ENCODE results near the gene EPS8L1. TPM values are rescaled to one million over a fixed set of nuclear protein-coding genes. Genes with fewer than 3 reads are reported as not detected.
A peak's percentile ranks its signal among the peaks of the same experiment; 100 is the strongest.

The EPS8L1 gene
- total RNA-seq, 2 donors from 2014 or later: 29.4 to 52.8 TPM

DNA sequence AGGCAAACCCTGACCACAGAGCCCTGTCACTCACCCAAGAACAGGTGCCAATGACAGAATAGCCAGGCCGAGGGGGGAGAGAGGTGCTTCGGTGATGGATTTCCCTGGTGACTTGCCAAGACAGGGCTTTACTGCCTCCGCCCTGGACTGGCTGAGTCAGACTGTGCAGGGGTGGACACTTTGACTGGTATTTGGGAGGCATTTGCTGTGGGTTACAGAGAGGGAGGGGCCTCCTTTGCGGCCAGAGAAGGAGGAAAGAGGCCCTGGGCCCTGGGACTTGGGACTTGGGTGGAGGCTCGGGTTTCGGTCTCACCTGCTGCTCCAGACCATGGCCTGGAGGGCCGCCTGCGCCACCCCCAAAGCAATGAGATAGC lies 4.6 kb upstream of the EPS8L1 start:
- no peak overlapping the region for H3K27ac ChIP-seq (ENCODE audit: low read depth, low read length)
- WGBS, 2 experiments (ENCODE audit: insufficient coverage in 1 of 2, insufficient read length in 1 of 2): 84 to 100% methylated on average over 1 to 8 of the region's 8 CpGs
- Mint-ChIP-seq H3K4me3 (no peak overlapping the region), H3K36me3 (ENCODE audit: low read depth) (no peaks in the 10 kb centered on the region), H3K4me1 (peaks cover 16% of the 10 kb centered on the region), H3K27ac (no peak overlapping the region), H3K27me3 (ENCODE audit: insufficient read depth) (peaks cover 80% of the 10 kb centered on the region), H3K9me3 (peaks cover 3% of the 10 kb centered on the region)
- no peak for DNase-seq
- no peaks in the 10 kb centered on the region for H3K36me3 ChIP-seq (ENCODE audit: control insufficient read depth, insufficient read depth, low read length)
- H3K4me3 ChIP-seq (ENCODE audit: low read length): no peak overlapping the region
- TF ChIP-seq, protein P1, sequence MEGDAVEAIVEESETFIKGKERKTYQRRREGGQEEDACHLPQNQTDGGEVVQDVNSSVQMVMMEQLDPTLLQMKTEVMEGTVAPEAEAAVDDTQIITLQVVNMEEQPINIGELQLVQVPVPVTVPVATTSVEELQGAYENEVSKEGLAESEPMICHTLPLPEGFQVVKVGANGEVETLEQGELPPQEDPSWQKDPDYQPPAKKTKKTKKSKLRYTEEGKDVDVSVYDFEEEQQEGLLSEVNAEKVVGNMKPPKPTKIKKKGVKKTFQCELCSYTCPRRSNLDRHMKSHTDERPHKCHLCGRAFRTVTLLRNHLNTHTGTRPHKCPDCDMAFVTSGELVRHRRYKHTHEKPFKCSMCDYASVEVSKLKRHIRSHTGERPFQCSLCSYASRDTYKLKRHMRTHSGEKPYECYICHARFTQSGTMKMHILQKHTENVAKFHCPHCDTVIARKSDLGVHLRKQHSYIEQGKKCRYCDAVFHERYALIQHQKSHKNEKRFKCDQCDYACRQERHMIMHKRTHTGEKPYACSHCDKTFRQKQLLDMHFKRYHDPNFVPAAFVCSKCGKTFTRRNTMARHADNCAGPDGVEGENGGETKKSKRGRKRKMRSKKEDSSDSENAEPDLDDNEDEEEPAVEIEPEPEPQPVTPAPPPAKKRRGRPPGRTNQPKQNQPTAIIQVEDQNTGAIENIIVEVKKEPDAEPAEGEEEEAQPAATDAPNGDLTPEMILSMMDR (conservative IDR thresholded peaks at IDR 0.05): no peak
- peaks cover 2% of the 10 kb centered on the region for H3K4me1 ChIP-seq (ENCODE audit: control insufficient read depth, insufficient read depth, low read length)
- peaks cover 23% of the 10 kb centered on the region for H3K27me3 ChIP-seq (ENCODE audit: control insufficient read depth, insufficient read depth, low read length, poor library complexity, severe bottlenecking)
- no peak overlapping the region for H3K9ac ChIP-seq (ENCODE audit: extremely low read depth, low read length, poor library complexity, severe bottlenecking)
- H3K9me3 ChIP-seq (ENCODE audit: control insufficient read depth, low read length): no peaks in the 10 kb centered on the region

DNA sequence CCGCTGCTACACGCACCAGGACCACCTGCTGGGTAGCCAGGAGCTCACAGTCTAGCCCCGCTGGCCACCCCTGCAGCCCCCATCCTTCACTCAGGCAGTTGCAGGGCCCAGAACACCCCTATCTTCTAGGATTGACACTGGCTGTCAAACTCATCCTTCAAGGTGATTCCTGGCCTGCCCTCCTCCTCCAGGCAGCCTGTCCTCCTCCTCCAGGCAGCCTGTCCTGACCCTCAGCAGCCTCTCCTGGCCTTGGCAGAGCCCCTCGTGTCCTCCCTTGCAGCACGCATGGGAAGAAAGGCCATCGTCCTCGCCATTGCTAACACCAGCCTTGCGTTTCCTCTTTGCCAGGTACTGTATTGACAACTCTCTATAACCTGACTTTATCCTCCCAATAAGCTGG lies 3.8 kb upstream of the EPS8L1 start:
- Histone ChIP-seq H3K36me3 (ENCODE audit: control insufficient read depth, insufficient read depth, low read length) (no peaks in the 10 kb centered on the region), H3K27me3 (ENCODE audit: control insufficient read depth, insufficient read depth, low read length, poor library complexity, severe bottlenecking) (peaks cover 15% of the 10 kb centered on the region), H3K9me3 (ENCODE audit: control insufficient read depth, low read length) (no peaks in the 10 kb centered on the region), H3K9ac (ENCODE audit: extremely low read depth, low read length, poor library complexity, severe bottlenecking) (no peak overlapping the region), H3K4me1 (ENCODE audit: control insufficient read depth, insufficient read depth, low read length) (peaks cover 2% of the 10 kb centered on the region), H3K27ac (ENCODE audit: low read depth, low read length) (no peak overlapping the region), H3K4me3 (ENCODE audit: low read length) (no peak overlapping the region)
- Mint-ChIP-seq H3K9me3 (peaks cover 3% of the 10 kb centered on the region), H3K4me1 (peaks cover 16% of the 10 kb centered on the region), H3K4me3 (no peak overlapping the region), H3K27me3 (ENCODE audit: insufficient read depth) (peaks cover 76% of the 10 kb centered on the region), H3K27ac (no peak overlapping the region), H3K36me3 (ENCODE audit: low read depth) (peaks cover under 1% of the 10 kb centered on the region)
- TF ChIP-seq, protein P1 (conservative IDR thresholded peaks at IDR 0.05): no peak
- no peak for DNase-seq
- 43 to 75% methylated on average over 3 to 8 of the region's 8 CpGs for WGBS, 2 experiments (ENCODE audit: insufficient coverage in 1 of 2, insufficient read length in 1 of 2)

DNA sequence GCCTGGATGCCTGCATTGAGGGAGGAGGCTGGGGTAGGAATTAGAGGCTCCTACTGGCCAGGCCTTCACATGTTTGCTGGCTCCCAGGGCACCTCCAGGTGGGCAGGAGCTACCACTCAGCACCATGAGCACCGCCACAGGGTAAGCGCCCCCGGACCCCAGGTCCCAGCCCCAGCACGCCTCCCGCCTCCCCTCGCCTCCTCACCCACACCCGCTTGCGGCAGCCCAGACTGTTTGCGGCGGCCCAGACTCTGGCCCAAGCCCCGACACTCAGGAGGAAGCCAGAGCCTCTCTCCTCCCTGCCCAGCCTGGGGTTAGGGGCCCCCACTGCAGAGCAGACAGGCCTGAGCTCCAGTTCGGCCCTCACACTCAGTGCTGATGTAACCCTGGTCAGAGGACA lies 652 bp downstream of the EPS8L1 start:
- WGBS, 2 experiments (ENCODE audit: insufficient coverage in 1 of 2, insufficient read length in 1 of 2): 70 to 85% methylated on average over 1 to 12 of the region's 12 CpGs
- Mint-ChIP-seq H3K27me3 (ENCODE audit: insufficient read depth) (peaks cover 75% of the 10 kb centered on the region), H3K4me1 (peaks cover 8% of the 10 kb centered on the region), H3K9me3 (peaks cover 3% of the 10 kb centered on the region), H3K27ac (no peak overlapping the region), H3K36me3 (ENCODE audit: low read depth) (peaks cover 5% of the 10 kb centered on the region), H3K4me3 (peak overlapping the region; percentile 54)
- H3K27ac ChIP-seq (ENCODE audit: low read depth, low read length): no peak overlapping the region
- H3K9ac ChIP-seq (ENCODE audit: extremely low read depth, low read length, poor library complexity, severe bottlenecking): no peak overlapping the region
- H3K27me3 ChIP-seq (ENCODE audit: control insufficient read depth, insufficient read depth, low read length, poor library complexity, severe bottlenecking): peaks cover 19% of the 10 kb centered on the region
- no peaks in the 10 kb centered on the region for H3K4me1 ChIP-seq (ENCODE audit: control insufficient read depth, insufficient read depth, low read length)
- DNase-seq: peak; percentile 63
- no peaks in the 10 kb centered on the region for H3K9me3 ChIP-seq (ENCODE audit: control insufficient read depth, low read length)
- no peaks in the 10 kb centered on the region for H3K36me3 ChIP-seq (ENCODE audit: control insufficient read depth, insufficient read depth, low read length)
- TF ChIP-seq, protein P1 (conservative IDR thresholded peaks at IDR 0.05): no peak
- H3K4me3 ChIP-seq (ENCODE audit: low read length): peak overlapping the region; percentile 67

Measured in endodermal cell (in vitro differentiated cells).